K562 (cell line): ENCODE results near the gene LCTL.

Experiments
- BACH1 ChIP-seq: fragments of 200-800 bp; sonication (Bioruptor generic); IDR thresholded peaks from 2 replicates; pipeline ENCODE4 v1.6.1; 2016; ENCODE audit warnings: missing genetic modification characterization, missing compliant biosample characterization
- CHD2 ChIP-seq: IDR thresholded peaks from 2 replicates; pipeline ENCODE4 v1.6.1; 2011; ENCODE audit warnings: low read depth, low read length
- HMG20A ChIP-seq: fragments of 450-650 bp; formaldehyde crosslinking; conservative IDR thresholded peaks from 2 replicates; pipeline ENCODE4 v1.4.0; 2020; ENCODE audit warnings: mild to moderate bottlenecking, mixed read lengths
- KDM5B ChIP-seq: fragments of 200-600 bp; sonication (generic); IDR thresholded peaks from 2 replicates; pipeline ENCODE4 v1.6.1; 2012; ENCODE audit warnings: low read depth, mild to moderate bottlenecking, moderate library complexity, low read length, control low read depth, inconsistent platforms; ENCODE audit not compliant: insufficient replicate concordance
- MEIS2 ChIP-seq: fragments of 450-650 bp; IDR thresholded peaks from 2 replicates; pipeline ENCODE4 v1.6.1; 2014; ENCODE audit warnings: mild to moderate bottlenecking; ENCODE audit not compliant: partially characterized antibody
- POLR2A ChIP-seq: fragments of 450-650 bp; conservative IDR thresholded peaks from 2 replicates; pipeline ENCODE4 v1.6.1; 2016
- ZFP1 ChIP-seq: fragments of 450-650 bp; formaldehyde crosslinking; IDR thresholded peaks from 2 replicates; pipeline ENCODE4 v1.4.0; 2020; ENCODE audit warnings: mild to moderate bottlenecking, mixed read lengths
- ZNF263 ChIP-seq: sonication (generic); formaldehyde crosslinking; IDR thresholded peaks from 2 replicates; pipeline ENCODE4 v1.8.0; 2022; ENCODE audit warnings: mild to moderate bottlenecking, missing genetic modification reagents, borderline replicate concordance
- TF ChIP-seq, protein P1 (sequence below), 3 experiments: IDR thresholded peaks in 2 of 3; conservative IDR thresholded peaks in 1 of 3; 2 replicates each; pipeline ENCODE4 v1.5.1; 2011 to 2012; ENCODE audit warnings: low read length in 3 of 3, mild to moderate bottlenecking in 3 of 3, control low read depth in 2 of 3, improper control_type of control experiment in 1 of 3, inconsistent platforms in 1 of 3, low read depth in 1 of 3, mixed read lengths in 1 of 3, moderate library complexity in 1 of 3; ENCODE audit not compliant: insufficient read depth in 2 of 3

DNA sequence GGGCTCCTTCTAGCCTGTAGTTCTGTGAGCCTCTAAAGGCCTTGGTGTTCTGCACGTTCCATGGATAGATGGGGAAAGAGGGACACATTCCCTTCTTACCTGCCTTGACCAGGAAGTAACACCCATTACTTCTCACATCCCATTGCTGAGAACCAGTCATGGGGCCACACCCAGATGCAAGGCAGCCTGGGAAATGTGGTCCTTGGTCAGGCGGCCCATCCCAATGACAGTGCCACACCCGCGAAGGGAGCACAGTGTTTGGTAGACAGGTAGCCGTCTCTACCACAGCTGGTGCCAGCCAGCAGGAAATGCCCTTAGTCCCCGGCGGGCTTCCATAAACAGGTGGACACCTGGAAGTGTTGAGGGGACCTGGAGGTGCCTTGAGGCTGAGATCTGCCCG lies 23.2 kb upstream of the LCTL start:
- TF ChIP-seq KDM5B: no peak
- TF ChIP-seq CHD2: no peak
- no peak for TF ChIP-seq POLR2A
- TF ChIP-seq HMG20A: no peak
- TF ChIP-seq, protein P1, sequence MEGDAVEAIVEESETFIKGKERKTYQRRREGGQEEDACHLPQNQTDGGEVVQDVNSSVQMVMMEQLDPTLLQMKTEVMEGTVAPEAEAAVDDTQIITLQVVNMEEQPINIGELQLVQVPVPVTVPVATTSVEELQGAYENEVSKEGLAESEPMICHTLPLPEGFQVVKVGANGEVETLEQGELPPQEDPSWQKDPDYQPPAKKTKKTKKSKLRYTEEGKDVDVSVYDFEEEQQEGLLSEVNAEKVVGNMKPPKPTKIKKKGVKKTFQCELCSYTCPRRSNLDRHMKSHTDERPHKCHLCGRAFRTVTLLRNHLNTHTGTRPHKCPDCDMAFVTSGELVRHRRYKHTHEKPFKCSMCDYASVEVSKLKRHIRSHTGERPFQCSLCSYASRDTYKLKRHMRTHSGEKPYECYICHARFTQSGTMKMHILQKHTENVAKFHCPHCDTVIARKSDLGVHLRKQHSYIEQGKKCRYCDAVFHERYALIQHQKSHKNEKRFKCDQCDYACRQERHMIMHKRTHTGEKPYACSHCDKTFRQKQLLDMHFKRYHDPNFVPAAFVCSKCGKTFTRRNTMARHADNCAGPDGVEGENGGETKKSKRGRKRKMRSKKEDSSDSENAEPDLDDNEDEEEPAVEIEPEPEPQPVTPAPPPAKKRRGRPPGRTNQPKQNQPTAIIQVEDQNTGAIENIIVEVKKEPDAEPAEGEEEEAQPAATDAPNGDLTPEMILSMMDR (IDR thresholded peaks at IDR 0.05 in 2 of 3, conservative IDR thresholded peaks at IDR 0.05 in 1 of 3; ENCODE audit: insufficient read depth in 2 of 3, low read depth in 1 of 3, low read length in 3 of 3): no peak
- no peak for TF ChIP-seq ZNF263 (CRISPR knock-in tag)
- no peak for TF ChIP-seq BACH1 (tag)
- TF ChIP-seq MEIS2: no peak
- no peak for TF ChIP-seq ZFP1 (CRISPR knock-in tag)
